ENCODE measurements around the gene ADISSP. TPM values are rescaled to one million over a fixed set of nuclear protein-coding genes. Genes with fewer than 3 reads are reported as not detected.

Gene ADISSP
- 48.4 TPM for total RNA-seq

DNA sequence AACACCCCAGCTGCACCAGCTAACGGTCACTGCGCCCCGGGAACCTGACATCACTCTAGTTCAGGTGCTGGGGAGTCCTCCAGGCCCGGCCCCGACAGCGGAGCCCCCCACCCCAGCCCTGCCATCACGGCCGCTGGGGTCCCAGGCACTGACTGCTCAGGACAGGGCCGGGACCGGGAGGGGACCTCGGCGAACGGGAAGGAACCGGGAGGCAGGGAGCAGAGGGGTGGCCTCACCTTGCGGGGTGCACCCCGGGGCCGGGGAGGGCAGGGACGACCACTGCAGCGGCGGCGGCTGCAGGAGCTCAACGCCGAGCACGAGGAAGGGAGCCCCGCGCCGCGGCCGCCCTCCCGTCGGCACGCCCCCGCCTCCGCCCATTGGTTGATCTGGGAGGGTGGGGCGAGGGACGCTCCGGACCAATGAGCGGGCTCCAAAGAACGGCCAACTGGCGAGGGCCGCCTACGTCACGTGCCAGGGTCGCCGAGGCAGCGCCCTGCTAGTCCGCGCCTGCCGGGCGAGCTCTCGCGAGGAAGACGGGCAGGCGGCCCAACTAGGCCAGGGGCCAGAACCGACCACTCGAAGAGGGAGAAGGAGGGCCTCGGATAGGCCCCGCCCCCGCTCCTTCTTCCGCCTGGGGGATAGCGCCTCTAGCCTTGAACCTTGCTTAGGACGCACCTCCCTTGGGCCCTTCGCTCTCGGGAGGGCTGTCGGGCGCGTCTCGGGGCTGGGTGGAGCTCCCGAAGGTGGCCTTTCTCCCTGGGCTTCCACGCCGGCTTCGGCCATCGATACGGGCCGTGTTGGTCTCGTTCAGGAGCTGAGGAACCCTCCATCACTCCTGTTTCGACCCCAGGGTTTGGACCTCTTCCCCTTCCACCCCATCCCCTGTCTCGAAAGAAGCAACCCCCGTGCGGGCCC, at the start of gene ADISSP:
Gene ADISSP, minus strand, starts transcription at position 327 of the 915 bp plus-strand sequence. CDS start 7,653 bp downstream, outside the sequence.
- H3K9me3 ChIP-seq, result no peaks in the 10 kb centered on the region
- intact Hi-C loops (cut with DNase I), result loop anchor here (1.0 to 2.0 kb wide), 5 partner anchors 14 to 91 kb away; partner anchors contain the start of genes AP5S1, CENPB and SPEF1
- TF ChIP-seq, protein P1, sequence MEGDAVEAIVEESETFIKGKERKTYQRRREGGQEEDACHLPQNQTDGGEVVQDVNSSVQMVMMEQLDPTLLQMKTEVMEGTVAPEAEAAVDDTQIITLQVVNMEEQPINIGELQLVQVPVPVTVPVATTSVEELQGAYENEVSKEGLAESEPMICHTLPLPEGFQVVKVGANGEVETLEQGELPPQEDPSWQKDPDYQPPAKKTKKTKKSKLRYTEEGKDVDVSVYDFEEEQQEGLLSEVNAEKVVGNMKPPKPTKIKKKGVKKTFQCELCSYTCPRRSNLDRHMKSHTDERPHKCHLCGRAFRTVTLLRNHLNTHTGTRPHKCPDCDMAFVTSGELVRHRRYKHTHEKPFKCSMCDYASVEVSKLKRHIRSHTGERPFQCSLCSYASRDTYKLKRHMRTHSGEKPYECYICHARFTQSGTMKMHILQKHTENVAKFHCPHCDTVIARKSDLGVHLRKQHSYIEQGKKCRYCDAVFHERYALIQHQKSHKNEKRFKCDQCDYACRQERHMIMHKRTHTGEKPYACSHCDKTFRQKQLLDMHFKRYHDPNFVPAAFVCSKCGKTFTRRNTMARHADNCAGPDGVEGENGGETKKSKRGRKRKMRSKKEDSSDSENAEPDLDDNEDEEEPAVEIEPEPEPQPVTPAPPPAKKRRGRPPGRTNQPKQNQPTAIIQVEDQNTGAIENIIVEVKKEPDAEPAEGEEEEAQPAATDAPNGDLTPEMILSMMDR (IDR thresholded peaks at IDR 0.05), result peak in 1 of 3 experiments; percentile 7
- DNase-seq (ENCODE audit: low spot score in 2 of 2), result peak; percentile 95 to 99
- H3K4me3 ChIP-seq, result peak within 1 kb of the TSS; percentile 78
- H3K4me1 ChIP-seq, result peaks cover 5 to 11% of the 10 kb centered on the region in 2 donors
- no peaks in the 10 kb centered on the region for H3K36me3 ChIP-seq
- H3K27ac ChIP-seq, result peak within 1 kb of the TSS; percentile 85 to 87
- H3K27me3 ChIP-seq, result no peaks in the 10 kb centered on the region

DNA sequence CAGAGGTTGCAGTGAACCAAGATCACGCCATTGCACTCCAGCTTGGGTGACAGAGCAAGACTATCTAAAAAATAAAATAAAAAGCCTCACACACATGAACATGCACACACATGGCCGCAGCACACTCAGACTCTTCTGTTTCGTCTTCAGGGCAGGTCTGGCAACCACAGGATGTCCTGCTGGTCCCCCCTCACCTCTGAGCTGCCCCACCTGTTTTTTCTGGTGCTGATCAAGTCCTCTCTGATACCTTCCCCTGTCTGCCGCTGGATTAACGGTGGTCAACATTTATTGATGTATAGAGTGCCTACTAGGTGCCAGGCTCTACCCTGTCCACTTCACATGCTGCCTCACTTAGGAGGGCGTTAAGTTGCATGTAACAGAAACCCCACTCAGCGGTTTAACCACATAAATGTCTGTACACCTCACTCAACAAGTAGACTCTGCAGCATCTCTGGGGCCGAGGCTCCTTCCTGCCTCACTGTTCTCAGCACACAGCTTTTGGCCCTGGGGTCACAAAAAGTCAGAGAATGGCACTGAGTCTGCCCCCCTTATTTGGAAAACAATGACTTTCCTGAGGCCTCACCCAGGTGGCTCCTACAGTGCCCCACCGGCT, 48.3 kb upstream of the ADISSP start:
- no peaks in the 10 kb centered on the region for H3K36me3 ChIP-seq
- DNase-seq (ENCODE audit: low spot score in 2 of 2), result no peak
- no peaks in the 10 kb centered on the region for H3K9me3 ChIP-seq
- intact Hi-C loops (cut with DNase I), result no loop called here
- TF ChIP-seq, protein P1 (IDR thresholded peaks at IDR 0.05), result no peak
- H3K27me3 ChIP-seq, result no peaks in the 10 kb centered on the region
- no peak overlapping the region for H3K4me3 ChIP-seq
- H3K27ac ChIP-seq, result no peak overlapping the region
- peaks cover 2 to 22% of the 10 kb centered on the region in 2 donors for H3K4me1 ChIP-seq

DNA sequence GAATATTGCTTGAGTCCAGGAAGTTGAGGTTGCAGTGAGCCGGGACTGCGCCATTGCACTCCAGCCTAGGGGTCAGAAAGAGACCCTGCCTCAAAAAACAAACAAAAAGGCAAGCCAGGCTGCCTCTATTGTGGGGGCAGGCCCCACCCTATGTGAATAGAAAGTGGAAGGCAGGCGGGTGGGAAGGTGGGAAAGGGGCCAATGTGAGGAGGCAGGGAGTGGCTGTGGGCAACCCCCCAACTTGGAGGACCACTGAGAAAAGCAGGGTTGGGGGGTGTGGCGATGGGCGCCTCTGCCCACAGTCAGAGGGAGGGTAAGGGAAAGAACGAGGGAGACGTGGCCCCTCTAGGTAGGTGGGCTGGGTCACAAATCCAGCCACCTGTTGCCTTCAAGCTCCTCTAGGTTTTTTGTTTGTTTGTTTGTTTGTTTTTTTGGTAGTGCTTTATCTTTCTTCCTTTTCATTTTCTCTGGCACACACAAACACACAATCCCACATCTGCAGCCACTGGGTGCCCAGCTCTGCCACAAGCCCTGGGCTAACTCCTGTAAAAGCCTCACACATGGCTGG, 47.5 kb upstream of the ADISSP start:
- Histone ChIP-seq H3K27me3 (no peaks in the 10 kb centered on the region), H3K27ac (no peak overlapping the region), H3K36me3 (no peaks in the 10 kb centered on the region), H3K4me1 (peaks cover 6 to 26% of the 10 kb centered on the region in 2 donors), H3K4me3 (no peak overlapping the region), H3K9me3 (no peaks in the 10 kb centered on the region)
- intact Hi-C loops (cut with DNase I), result loop anchor here (5.0 kb wide), 1 partner anchor 257 kb away; no protein-coding TSS in a partner anchor
- TF ChIP-seq, protein P1 (IDR thresholded peaks at IDR 0.05), result no peak
- DNase-seq (ENCODE audit: low spot score in 2 of 2), result no peak

DNA sequence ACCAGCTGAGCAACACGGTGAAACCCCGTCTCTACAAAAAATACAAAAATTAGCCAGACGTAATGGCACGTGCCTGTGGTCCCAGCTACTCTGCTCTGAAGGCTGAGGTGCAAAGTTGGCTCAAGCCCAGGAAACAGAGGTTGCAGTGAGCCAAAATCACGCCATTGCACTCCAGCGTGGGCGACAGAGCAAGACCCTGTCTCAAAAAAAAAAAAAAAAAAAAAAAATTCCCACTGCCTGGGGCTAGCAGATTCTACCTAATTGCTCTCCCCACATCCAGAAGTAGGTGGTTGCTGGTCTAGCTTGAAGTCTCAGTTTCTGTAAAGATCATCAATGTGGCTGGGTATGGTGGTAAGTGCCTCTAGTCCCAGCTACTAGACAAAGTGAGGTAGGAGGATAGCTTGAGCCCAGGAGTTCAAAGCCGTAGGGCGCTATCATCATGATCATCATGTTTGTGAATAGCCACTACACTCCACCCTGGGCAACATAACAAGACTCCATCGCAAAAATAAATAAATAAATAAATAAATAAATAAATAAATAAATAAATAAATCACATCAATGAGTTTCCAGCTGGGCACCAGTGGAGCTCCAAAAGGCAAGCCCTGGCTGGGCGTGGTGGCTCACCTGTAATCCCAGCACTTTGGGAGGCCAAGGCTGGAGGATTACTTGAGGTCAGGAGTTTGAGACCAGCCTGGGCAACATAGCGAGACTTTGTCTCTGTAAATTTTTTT, 46.5 kb upstream of the ADISSP start:
- Histone ChIP-seq H3K4me3 (no peak overlapping the region), H3K27me3 (no peaks in the 10 kb centered on the region), H3K9me3 (no peaks in the 10 kb centered on the region), H3K4me1 (peaks cover 6 to 19% of the 10 kb centered on the region in 2 donors), H3K36me3 (no peaks in the 10 kb centered on the region), H3K27ac (peak overlapping the region in 1 of 2 donors; percentile 88)
- no peak for DNase-seq (ENCODE audit: low spot score in 2 of 2)
- intact Hi-C loops (cut with DNase I), result loop anchor here (5.0 kb wide), 1 partner anchor 258 kb away; no protein-coding TSS in a partner anchor
- TF ChIP-seq, protein P1 (IDR thresholded peaks at IDR 0.05), result no peak
